Gastrocnemius medialis (tissue), 4 donors: ENCODE data around the gene PNMA1.

Experiments
- CTCF ChIP-seq, 5 experiments: fragments of 450-650 bp in 3 of 5; fragments of 200-600 bp in 2 of 5; sonication (generic) in 2 of 5; IDR thresholded peaks in 4 of 5; conservative IDR thresholded peaks in 1 of 5; 1 replicate in 4 of 5; 2 replicates in 1 of 5; pipeline ENCODE4 v1.5.1; 2016 to 2019; ENCODE audit warnings: antibody characterized with exemption in 5 of 5, mild to moderate bottlenecking in 3 of 5, moderate library complexity in 3 of 5
- POLR2A ChIP-seq, 2 donors: fragments of 450-650 bp; IDR thresholded peaks; one replicate each; pipeline ENCODE4 v1.6.1; 2017; ENCODE audit warnings: antibody characterized with exemption in 2 of 2, mild to moderate bottlenecking in 2 of 2, moderate library complexity in 2 of 2

- TF ChIP-seq CTCF (IDR thresholded peaks at IDR 0.05 in 4 of 5, conservative IDR thresholded peaks at IDR 0.05 in 1 of 5) (no peak), POLR2A (IDR thresholded peaks at IDR 0.05) (no peak)
These were observed 4.5 kb upstream of the PNMA1 start for GRCh38 chr14:73718418-73719251.
